Suprapubic skin (tissue), 4 donors: ENCODE results near the gene LARP4B.

Source experiments
- EP300 ChIP-seq: sonication (generic); formaldehyde crosslinking; IDR thresholded peaks from one replicate; pipeline ENCODE4 v1.6.1; 2017; ENCODE audit warnings: antibody characterized with exemption
- POLR2A ChIP-seq, 2 donors: fragments of 450-650 bp; IDR thresholded peaks; one replicate each; pipeline ENCODE4 v1.6.1; 2017; ENCODE audit warnings: antibody characterized with exemption in 2 of 2, mild to moderate bottlenecking in 2 of 2, moderate library complexity in 2 of 2
- POLR2AphosphoS5 ChIP-seq, 3 donors: sonication (generic); formaldehyde crosslinking; IDR thresholded peaks; one replicate each; pipeline ENCODE4 v1.6.1; 2017; ENCODE audit warnings: antibody characterized with exemption in 3 of 3
- TF ChIP-seq, protein P1 (sequence below), 2 donors: fragments of 200-600 bp in 1 of 2; fragments of 450-650 bp in 1 of 2; sonication (generic) in 1 of 2; IDR thresholded peaks; one replicate each; pipeline ENCODE4 v1.5.1; 2016 to 2019; ENCODE audit warnings: antibody characterized with exemption in 2 of 2, mild to moderate bottlenecking in 1 of 2, moderate library complexity in 1 of 2

DNA sequence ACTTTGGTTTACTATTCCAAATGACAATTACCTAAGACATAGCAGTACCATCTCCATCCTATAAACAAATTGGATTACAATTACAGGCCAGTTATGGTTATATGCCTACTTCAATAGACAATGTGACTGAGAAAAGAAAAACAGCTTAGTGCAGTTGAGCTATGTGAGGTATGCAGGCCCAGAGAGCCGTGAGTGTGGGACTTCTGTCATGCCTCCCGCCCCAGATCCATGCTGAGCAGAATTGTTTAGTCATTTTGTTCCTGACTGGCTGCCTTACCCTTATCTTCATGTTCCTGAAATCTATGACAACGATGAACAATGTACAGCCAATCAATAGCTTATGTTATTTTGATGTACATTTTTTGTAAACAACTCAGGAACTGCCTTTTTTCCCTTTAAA, 21.7 kb downstream of the LARP4B start:
- TF ChIP-seq, protein P1, sequence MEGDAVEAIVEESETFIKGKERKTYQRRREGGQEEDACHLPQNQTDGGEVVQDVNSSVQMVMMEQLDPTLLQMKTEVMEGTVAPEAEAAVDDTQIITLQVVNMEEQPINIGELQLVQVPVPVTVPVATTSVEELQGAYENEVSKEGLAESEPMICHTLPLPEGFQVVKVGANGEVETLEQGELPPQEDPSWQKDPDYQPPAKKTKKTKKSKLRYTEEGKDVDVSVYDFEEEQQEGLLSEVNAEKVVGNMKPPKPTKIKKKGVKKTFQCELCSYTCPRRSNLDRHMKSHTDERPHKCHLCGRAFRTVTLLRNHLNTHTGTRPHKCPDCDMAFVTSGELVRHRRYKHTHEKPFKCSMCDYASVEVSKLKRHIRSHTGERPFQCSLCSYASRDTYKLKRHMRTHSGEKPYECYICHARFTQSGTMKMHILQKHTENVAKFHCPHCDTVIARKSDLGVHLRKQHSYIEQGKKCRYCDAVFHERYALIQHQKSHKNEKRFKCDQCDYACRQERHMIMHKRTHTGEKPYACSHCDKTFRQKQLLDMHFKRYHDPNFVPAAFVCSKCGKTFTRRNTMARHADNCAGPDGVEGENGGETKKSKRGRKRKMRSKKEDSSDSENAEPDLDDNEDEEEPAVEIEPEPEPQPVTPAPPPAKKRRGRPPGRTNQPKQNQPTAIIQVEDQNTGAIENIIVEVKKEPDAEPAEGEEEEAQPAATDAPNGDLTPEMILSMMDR (IDR thresholded peaks at IDR 0.05), result no peak
- TF ChIP-seq EP300, result no peak
- TF ChIP-seq POLR2A (IDR thresholded peaks at IDR 0.05), result no peak
- no peak for TF ChIP-seq POLR2AphosphoS5 (IDR thresholded peaks at IDR 0.05)
